Measurements from ENCODE around the gene DPM2.

GRCh38 chr9:127904561-127905003, 33.1 kb downstream of the DPM2 start:
- no peak for TF ChIP-seq CTCF (IDR thresholded peaks at IDR 0.05; ENCODE audit: insufficient read depth, low read length, poor library complexity, severe bottlenecking)
- no peak for TF ChIP-seq EZH2phosphoT487 (conservative IDR thresholded peaks at IDR 0.05; ENCODE audit: low read length)
